ENCODE data around the gene DNAH12.

DNA sequence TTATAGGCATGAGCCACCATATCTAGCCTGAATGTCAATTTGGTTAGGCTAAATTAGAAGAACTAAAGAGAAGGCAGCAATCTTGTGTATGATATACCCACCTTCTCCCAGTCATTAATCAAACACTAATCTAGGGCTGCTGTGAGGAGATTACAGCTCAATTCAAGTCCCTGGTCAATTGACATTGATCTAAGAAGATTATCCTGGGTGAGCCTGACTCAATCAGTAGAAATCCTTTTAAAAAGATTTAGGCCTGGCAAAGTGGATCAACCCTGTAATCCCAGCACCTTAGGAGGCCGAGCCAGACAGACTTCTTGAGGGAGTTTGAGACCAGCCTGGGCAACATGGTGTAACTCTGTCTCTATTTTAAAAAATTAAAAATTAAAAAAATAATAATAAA, 2.5 kb upstream of the DNAH12 start:
- TF ChIP-seq CEBPB (IDR thresholded peaks at IDR 0.05; ENCODE audit: borderline replicate concordance, low read depth, low read length) (no peak), HDAC2 (CRISPR knock-in tag; IDR thresholded peaks at IDR 0.05) (no peak), BRCA1 (CRISPR knock-in tag; IDR thresholded peaks at IDR 0.05) (no peak), POLR2A (IDR thresholded peaks at IDR 0.05; ENCODE audit: insufficient read depth in 1 of 2, low read depth in 2 of 2, low read length in 2 of 2) (no peak), POLR2AphosphoS5 (IDR thresholded peaks at IDR 0.05; ENCODE audit: low read depth, low read length) (no peak), NFE2L2 (IDR thresholded peaks at IDR 0.05; ENCODE audit: low read length) (no peak), MTF2 (CRISPR knock-in tag; IDR thresholded peaks at IDR 0.05; ENCODE audit: borderline replicate concordance) (no peak), ZNF781 (CRISPR knock-in tag; IDR thresholded peaks at IDR 0.05; ENCODE audit: borderline replicate concordance, not compliant biosample characterization) (no peak), ZNF24 (IDR thresholded peaks at IDR 0.05) (no peak), NCOR1 (IDR thresholded peaks at IDR 0.05; ENCODE audit: borderline replicate concordance, low read length) (no peak), NR2C2 (CRISPR knock-in tag; IDR thresholded peaks at IDR 0.05; ENCODE audit: borderline replicate concordance) (no peak), RAD21 (CRISPR knock-in tag; IDR thresholded peaks at IDR 0.05) (no peak)

Data from HepG2 (cell line).